ENCODE data around the gene PCNX3. TPM values are rescaled to one million over a fixed set of nuclear protein-coding genes. Genes with fewer than 3 reads are reported as not detected.

The PCNX3 gene
- polyA plus RNA-seq, 1 donor from 2014 or later: 7.8 TPM

- Histone ChIP-seq H3K36me3 (ENCODE audit: insufficient read depth, low read length) (peaks cover 4% of the 10 kb centered on the region), H3K9me3 (ENCODE audit: low read length) (no peaks in the 10 kb centered on the region), H3K9ac (ENCODE audit: low read length) (no peak overlapping the region), H3F3A (ENCODE audit: insufficient read depth, low read length, poor library complexity, severe bottlenecking) (no peaks in the 10 kb centered on the region), H3K4me2 (ENCODE audit: low read length) (no peak overlapping the region), H3K79me2 (replicated peaks; ENCODE audit: insufficient read depth, low read length) (no peaks in the 10 kb centered on the region), H3K27ac (ENCODE audit: low read length) (no peak overlapping the region), H3K27me3 (ENCODE audit: insufficient read depth, low read depth, low read length) (no peaks in the 10 kb centered on the region), H3K4me3 (ENCODE audit: low read length) (no peak overlapping the region), H3K9me2 (ENCODE audit: insufficient read depth, low read length) (no peaks in the 10 kb centered on the region), H4K20me1 (ENCODE audit: insufficient read depth) (no peaks in the 10 kb centered on the region), H2AFZ (ENCODE audit: low read depth, low read length) (no peak overlapping the region)
- TF ChIP-seq CTCF (IDR thresholded peaks at IDR 0.05; ENCODE audit: poor library complexity, severe bottlenecking): no peak
These were observed 20.8 kb downstream of the PCNX3 start for GRCh38 chr11:65636108-65637031.

- TF ChIP-seq CTCF (IDR thresholded peaks at IDR 0.05; ENCODE audit: poor library complexity, severe bottlenecking): no peak
- no peak for TF ChIP-seq TAF1 (IDR thresholded peaks at IDR 0.05; ENCODE audit: low read depth)
- TF ChIP-seq EZH2 (IDR thresholded peaks at IDR 0.05; ENCODE audit: borderline replicate concordance, insufficient read depth, low read length, poor library complexity, severe bottlenecking): no peak
- no peak for TF ChIP-seq REST (IDR thresholded peaks at IDR 0.05; ENCODE audit: borderline replicate concordance)
- TF ChIP-seq SMC3 (conservative IDR thresholded peaks at IDR 0.05; ENCODE audit: poor library complexity): no peak
- TF ChIP-seq EP300 (conservative IDR thresholded peaks at IDR 0.05; ENCODE audit: poor library complexity, severe bottlenecking): no peak
- TF ChIP-seq POLR2AphosphoS5 (IDR thresholded peaks at IDR 0.05): no peak
- no peak for TF ChIP-seq MXI1 (conservative IDR thresholded peaks at IDR 0.05; ENCODE audit: poor library complexity, severe bottlenecking)
- no peak for TF ChIP-seq RAD21 (conservative IDR thresholded peaks at IDR 0.05)
These were observed 21.5 kb downstream of the PCNX3 start for GRCh38 chr11:65637032-65637557.

More at GRCh38 chr11:65637032-65637557, 21.5 kb downstream of the PCNX3 start:
- H3K36me3 ChIP-seq (ENCODE audit: insufficient read depth, low read length): peaks cover 4% of the 10 kb centered on the region
- H3K4me3 ChIP-seq (ENCODE audit: low read length): peak overlapping the region; percentile 60
- no peak overlapping the region for H3K9ac ChIP-seq (ENCODE audit: low read length)
- H3K4me2 ChIP-seq (ENCODE audit: low read length): no peak overlapping the region
- no peaks in the 10 kb centered on the region for H3F3A ChIP-seq (ENCODE audit: insufficient read depth, low read length, poor library complexity, severe bottlenecking)
- no peaks in the 10 kb centered on the region for H3K27me3 ChIP-seq (ENCODE audit: insufficient read depth, low read depth, low read length)
- H4K20me1 ChIP-seq (ENCODE audit: insufficient read depth): no peaks in the 10 kb centered on the region
- H3K9me3 ChIP-seq (ENCODE audit: low read length): no peaks in the 10 kb centered on the region
- no peaks in the 10 kb centered on the region for H3K9me2 ChIP-seq (ENCODE audit: insufficient read depth, low read length)
- H2AFZ ChIP-seq (ENCODE audit: low read depth, low read length): no peak overlapping the region
- H3K27ac ChIP-seq (ENCODE audit: low read length): no peak overlapping the region
- no peaks in the 10 kb centered on the region for H3K79me2 ChIP-seq (replicated peaks; ENCODE audit: insufficient read depth, low read length)
